C4-2B (cell line): ENCODE results near the gene PXN.

Experiments
- H3K27ac ChIP-seq: fragments of 450-650 bp; 2 replicates; pipeline ENCODE4 v1.5.1; 2017
- CTCF ChIP-seq: fragments of 450-650 bp; conservative IDR thresholded peaks from 2 replicates; pipeline ENCODE4 v1.5.1; 2017; ENCODE audit warnings: mild to moderate bottlenecking
- ZFX ChIP-seq: fragments of 450-650 bp; IDR thresholded peaks from 2 replicates; pipeline ENCODE4 v1.6.1; 2017

Gene PXN

GRCh38 chr12:120267736-120268135, 2.2 kb upstream of the PXN start:
- H3K27ac ChIP-seq, result no peak overlapping the region

GRCh38 chr12:120266180-120266870, 795 bp upstream of the PXN start:
- TF ChIP-seq CTCF (0 out of 2 replicates have a peak, but pooled peaks have one; percentile 40), ZFX (no peak)
- H3K27ac ChIP-seq, result peak overlapping the region; percentile 82; the same call in 1 of the 2 replicates

More at GRCh38 chr12:120267736-120268135, 2.2 kb upstream of the PXN start:
- TF ChIP-seq ZFX (no peak), CTCF (no peak)

- no peak for TF ChIP-seq CTCF
- no peak for TF ChIP-seq ZFX
- H3K27ac ChIP-seq, result peak overlapping the region; percentile 82
Observed at GRCh38 chr12:120264904-120265472, 542 bp downstream of the PXN start.

- TF ChIP-seq CTCF, result no peak
- TF ChIP-seq ZFX, result no peak
- peak overlapping the region; percentile 82 for H3K27ac ChIP-seq
Observed at GRCh38 chr12:120264086-120264903, 1.2 kb downstream of the PXN start.

GRCh38 chr12:120263748-120264085, 1.8 kb downstream of the PXN start:
- TF ChIP-seq CTCF (no peak), ZFX (no peak)
- H3K27ac ChIP-seq, result peak overlapping the region; percentile 82

GRCh38 chr12:120262852-120263747, 2.4 kb downstream of the PXN start:
- H3K27ac ChIP-seq, result peak overlapping the region; percentile 82; the same call in 1 of the 2 replicates

GRCh38 chr12:120261951-120262851, 3.3 kb downstream of the PXN start:
- H3K27ac ChIP-seq, result no peak overlapping the region

More at GRCh38 chr12:120262852-120263747, 2.4 kb downstream of the PXN start:
- no peak for TF ChIP-seq ZFX

More at GRCh38 chr12:120261951-120262851, 3.3 kb downstream of the PXN start:
- no peak for TF ChIP-seq CTCF
- TF ChIP-seq ZFX, result no peak
